NCI-H2171 (cell line): ENCODE data around the gene SORBS1.
A peak's percentile ranks its signal among the peaks of the same experiment; 100 is the strongest.

Experiments used
- DNase-seq: peaks from one replicate; lab custom pipeline; 2025; lab: John Stamatoyannopoulos, UW

SORBS1 gene

GRCh38 chr10:95315509-95315908 lies 245.7 kb downstream of the SORBS1 start:
- DNase-seq: peak; percentile 65

GRCh38 chr10:95314192-95314918 lies 246.8 kb downstream of the SORBS1 start:
- DNase-seq: peak; percentile 36

GRCh38 chr10:95312986-95313495 lies 248.1 kb downstream of the SORBS1 start:
- no peak for DNase-seq

- no peak for DNase-seq
These were observed 248.9 kb downstream of the SORBS1 start for GRCh38 chr10:95312257-95312656.

GRCh38 chr10:95309958-95310357 lies 251.2 kb downstream of the SORBS1 start:
- DNase-seq: no peak

- DNase-seq: no peak
These were observed 252.5 kb downstream of the SORBS1 start for GRCh38 chr10:95308389-95309302.

- no peak for DNase-seq
These were observed 254.3 kb downstream of the SORBS1 start for GRCh38 chr10:95306851-95307250.

GRCh38 chr10:95306318-95306650 lies 254.9 kb downstream of the SORBS1 start:
- no peak for DNase-seq

GRCh38 chr10:95305606-95306317 lies 255.4 kb downstream of the SORBS1 start:
- DNase-seq: no peak

- DNase-seq: no peak
These were observed 256.2 kb downstream of the SORBS1 start for GRCh38 chr10:95304976-95305375.

- no peak for DNase-seq
These were observed 256.7 kb downstream of the SORBS1 start for GRCh38 chr10:95304463-95304862.

GRCh38 chr10:95303950-95304349 lies 257.2 kb downstream of the SORBS1 start:
- DNase-seq: no peak

- DNase-seq: peak; percentile 17
These were observed 257.6 kb downstream of the SORBS1 start for GRCh38 chr10:95303535-95303934.

- DNase-seq: no peak
These were observed 261.1 kb downstream of the SORBS1 start for GRCh38 chr10:95300022-95300539.

GRCh38 chr10:95297402-95297801 lies 263.8 kb downstream of the SORBS1 start:
- DNase-seq: no peak

- DNase-seq: no peak
These were observed 264.4 kb downstream of the SORBS1 start for GRCh38 chr10:95296764-95297163.

- DNase-seq: peak; percentile 58
These were observed 266.0 kb downstream of the SORBS1 start for GRCh38 chr10:95295031-95295755.

- DNase-seq: no peak
These were observed 267.5 kb downstream of the SORBS1 start for GRCh38 chr10:95293631-95294030.

- no peak for DNase-seq
These were observed 269.7 kb downstream of the SORBS1 start for GRCh38 chr10:95291365-95292039.

- DNase-seq: peak; percentile 55
These were observed 270.5 kb downstream of the SORBS1 start, which contains the start of gene PDLIM1 for GRCh38 chr10:95290461-95291364. Gene PDLIM1, minus strand, starts transcription at chr10:95291003. Its CDS starts 88 bp downstream, at chr10:95290915.
